Peyer's patch (tissue), 4 donors: ENCODE data around the gene BAG1.

Source experiments
- CTCF ChIP-seq, 6 experiments: fragments of 450-650 bp in 4 of 6; fragments of 200-600 bp in 2 of 6; sonication (generic) in 1 of 6; IDR thresholded peaks; one replicate each; pipeline ENCODE4 v1.5.1; 2017 to 2019; ENCODE audit warnings: antibody characterized with exemption in 6 of 6, mild to moderate bottlenecking in 3 of 6, moderate library complexity in 1 of 6
- POLR2A ChIP-seq, 2 donors: fragments of 450-650 bp; IDR thresholded peaks; one replicate each; pipeline ENCODE4 v1.5.1; 2017; ENCODE audit warnings: antibody characterized with exemption in 2 of 2, mild to moderate bottlenecking in 2 of 2, moderate library complexity in 2 of 2

- no peak for TF ChIP-seq CTCF (IDR thresholded peaks at IDR 0.05)
- no peak for TF ChIP-seq POLR2A (IDR thresholded peaks at IDR 0.05)
Observed at GRCh38 chr9:33289936-33290246, 25.4 kb upstream of the BAG1 start.
